GM19324 (cell line): ENCODE results near the gene TAF1L.
A peak's percentile ranks its signal among the peaks of the same experiment; 100 is the strongest.

Source experiments
- ATAC-seq: cut with Tn5 transposase; IDR thresholded peaks from one replicate; pipeline ENCODE4 v1.9.1; 2021; ENCODE audit warnings: mild to moderate bottlenecking, moderate library complexity; ENCODE audit not compliant: unreplicated experiment, low FRiP score

The TAF1L gene

GRCh38 chr9:32596096-32596865, 39.2 kb downstream of the TAF1L start:
- ATAC-seq, result no peak

- ATAC-seq, result no peak
Observed at GRCh38 chr9:32590898-32591297, 44.6 kb downstream of the TAF1L start.

GRCh38 chr9:32590476-32590875, 45.0 kb downstream of the TAF1L start:
- no peak for ATAC-seq

- ATAC-seq, result peak; percentile 56
Observed at GRCh38 chr9:32589083-32589723, 46.3 kb downstream of the TAF1L start.

- ATAC-seq, result no peak
Observed at GRCh38 chr9:32587901-32588300, 47.6 kb downstream of the TAF1L start.

GRCh38 chr9:32584784-32585183, 50.7 kb downstream of the TAF1L start:
- ATAC-seq, result no peak

GRCh38 chr9:32581512-32582143, 53.8 kb downstream of the TAF1L start:
- no peak for ATAC-seq

- no peak for ATAC-seq
Observed at GRCh38 chr9:32580631-32581300, 54.7 kb downstream of the TAF1L start.

- no peak for ATAC-seq
Observed at GRCh38 chr9:32579706-32580331, 55.6 kb downstream of the TAF1L start.
